BJ (cell line): ENCODE results near the gene OPTN. TPM values are rescaled to one million over a fixed set of nuclear protein-coding genes. Genes with fewer than 3 reads are reported as not detected.

Experiments used
- CTCF ChIA-PET: fragments of 350-600 bp; formaldehyde crosslinking; extraction: SDS; loops from one replicate; lab custom pipeline; 2021; ENCODE audit warnings: antibody characterized with exemption, inconsistent platforms; lab: Yijun Ruan, JAX
- POLR2A ChIA-PET: fragments of 300-600 bp; sonication (Branson Sonifier 250); formaldehyde crosslinking; extraction: SDS; loops from one replicate; lab custom pipeline; 2021; ENCODE audit warnings: antibody characterized with exemption; lab: Charles Lee
- DNase-seq: peaks from one replicate; pipeline ENCODE4 v3.0.0-alpha.2; 2011; ENCODE audit warnings: low read depth
- H3K27me3 ChIP-seq: 2 replicates; pipeline ENCODE4 v1.6.0; 2011; ENCODE audit warnings: low read length; ENCODE audit not compliant: control insufficient read depth, insufficient read depth
- H3K36me3 ChIP-seq: 2 replicates; pipeline ENCODE4 v1.5.1; 2011; ENCODE audit warnings: low read length; ENCODE audit not compliant: control insufficient read depth, insufficient read depth
- H3K4me3 ChIP-seq: 2 replicates; pipeline ENCODE4 v1.5.1; 2011; ENCODE audit warnings: low read depth, mild to moderate bottlenecking, control low read depth, low read length
- polyA plus RNA-seq: library from polyadenylated mRNA; depleted of rRNA; stranded (reverse); fragments of >200 nt; gene quantifications from 2 replicates; pipeline ENCODE4 v1.2.3, GENCODE V29; 2011
- TF ChIP-seq, protein P1 (sequence below): IDR thresholded peaks from 2 replicates; pipeline ENCODE4 v1.5.1; 2011; ENCODE audit warnings: low read depth, mild to moderate bottlenecking, control low read depth, inconsistent platforms, low read length, moderate library complexity; ENCODE audit not compliant: insufficient read depth

The OPTN gene
- polyA plus RNA-seq, 1 experiment, result 58.0 TPM

DNA sequence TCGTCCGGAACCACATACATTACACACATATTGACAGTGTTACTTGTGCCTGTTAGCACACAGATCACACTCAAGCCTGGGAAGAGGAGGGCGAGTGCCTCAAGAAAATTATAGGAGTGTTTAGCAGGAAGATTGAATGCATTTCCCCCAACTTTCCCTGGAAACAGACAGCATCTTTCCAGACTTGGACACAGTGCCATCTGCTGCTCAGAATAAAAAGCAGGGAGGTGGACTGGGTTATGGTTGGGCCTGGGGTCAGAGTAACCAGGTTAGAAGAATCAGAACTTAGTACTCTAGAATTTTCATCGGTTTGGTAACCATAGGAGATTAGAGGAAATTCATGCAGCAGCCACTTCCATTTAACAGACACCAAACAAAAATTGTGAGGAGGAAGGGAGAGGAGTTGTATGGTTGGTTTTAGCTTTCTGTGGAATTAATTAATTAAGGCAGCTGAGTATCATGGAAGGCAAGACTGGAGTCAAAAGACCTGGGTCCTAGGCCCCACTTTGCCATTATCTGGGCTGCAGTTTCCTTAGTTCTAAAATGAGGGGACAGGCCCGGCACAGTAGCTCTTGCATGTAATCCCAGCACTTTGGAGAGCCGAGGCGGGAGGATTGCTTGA is 43.4 kb upstream of the OPTN start:
- H3K36me3 ChIP-seq, result no peaks in the 10 kb centered on the region
- TF ChIP-seq, protein P1, sequence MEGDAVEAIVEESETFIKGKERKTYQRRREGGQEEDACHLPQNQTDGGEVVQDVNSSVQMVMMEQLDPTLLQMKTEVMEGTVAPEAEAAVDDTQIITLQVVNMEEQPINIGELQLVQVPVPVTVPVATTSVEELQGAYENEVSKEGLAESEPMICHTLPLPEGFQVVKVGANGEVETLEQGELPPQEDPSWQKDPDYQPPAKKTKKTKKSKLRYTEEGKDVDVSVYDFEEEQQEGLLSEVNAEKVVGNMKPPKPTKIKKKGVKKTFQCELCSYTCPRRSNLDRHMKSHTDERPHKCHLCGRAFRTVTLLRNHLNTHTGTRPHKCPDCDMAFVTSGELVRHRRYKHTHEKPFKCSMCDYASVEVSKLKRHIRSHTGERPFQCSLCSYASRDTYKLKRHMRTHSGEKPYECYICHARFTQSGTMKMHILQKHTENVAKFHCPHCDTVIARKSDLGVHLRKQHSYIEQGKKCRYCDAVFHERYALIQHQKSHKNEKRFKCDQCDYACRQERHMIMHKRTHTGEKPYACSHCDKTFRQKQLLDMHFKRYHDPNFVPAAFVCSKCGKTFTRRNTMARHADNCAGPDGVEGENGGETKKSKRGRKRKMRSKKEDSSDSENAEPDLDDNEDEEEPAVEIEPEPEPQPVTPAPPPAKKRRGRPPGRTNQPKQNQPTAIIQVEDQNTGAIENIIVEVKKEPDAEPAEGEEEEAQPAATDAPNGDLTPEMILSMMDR, result peak; percentile 16; the same call in 1 of the 2 replicates
- POLR2A ChIA-PET, result no interaction called here
- DNase-seq, result no peak
- no peak overlapping the region for H3K4me3 ChIP-seq
- CTCF ChIA-PET, result interaction anchor here (0.5 to 1.6 kb wide), 2 partner anchors 10 to 18 kb away, joined by 3 to 5 read pairs; no protein-coding TSS in a partner anchor
- H3K27me3 ChIP-seq, result no peaks in the 10 kb centered on the region

DNA sequence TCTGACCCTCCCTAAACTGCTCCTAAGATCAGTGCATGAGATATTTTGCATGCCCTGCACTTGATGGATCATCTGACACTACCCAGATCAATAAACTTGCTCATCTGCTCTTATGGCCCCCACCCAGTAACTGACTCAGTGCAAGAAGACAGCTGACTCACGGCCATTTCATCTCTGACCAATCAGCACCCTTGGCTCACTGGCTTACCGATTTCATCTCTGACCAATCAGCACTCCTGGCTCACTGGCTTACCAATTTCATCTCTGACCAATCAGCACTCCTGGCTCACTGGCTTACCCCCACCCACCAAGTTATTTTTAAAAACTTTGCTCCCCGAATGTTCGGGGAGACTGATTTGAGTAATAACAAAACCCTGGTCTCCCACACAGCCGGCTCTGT is 37.2 kb upstream of the OPTN start:
- Histone ChIP-seq H3K36me3 (no peaks in the 10 kb centered on the region), H3K27me3 (no peaks in the 10 kb centered on the region), H3K4me3 (no peak overlapping the region)
- DNase-seq, result no peak
- CTCF ChIA-PET, result no interaction called here
- POLR2A ChIA-PET, result no interaction called here
- TF ChIP-seq, protein P1, result no peak

DNA sequence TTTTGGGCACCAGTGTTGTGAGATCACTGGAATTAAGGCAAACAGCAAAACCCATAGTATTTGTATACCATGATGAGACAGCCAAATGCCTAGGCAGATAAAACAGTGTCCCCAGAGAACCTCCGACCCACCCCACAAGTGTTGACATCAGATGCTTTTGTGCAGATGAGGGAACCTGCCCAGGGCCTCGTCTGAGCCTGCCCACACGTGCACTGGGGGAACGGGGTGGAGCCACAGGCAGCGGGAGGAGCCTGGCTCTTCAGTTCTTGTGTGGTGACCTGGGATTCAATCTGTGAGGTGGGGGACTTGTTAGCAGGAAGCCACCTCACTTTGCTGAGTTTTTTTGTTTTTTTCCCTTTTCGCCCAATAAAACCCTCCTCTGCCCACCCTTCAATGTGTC is 33.4 kb upstream of the OPTN start:
- POLR2A ChIA-PET, result no interaction called here
- no peak overlapping the region for H3K4me3 ChIP-seq
- DNase-seq, result no peak
- TF ChIP-seq, protein P1, result no peak
- CTCF ChIA-PET, result interaction anchor here (3.3 kb wide), 1 partner anchor 8 kb away, joined by 27 read pairs; no protein-coding TSS in a partner anchor
- H3K36me3 ChIP-seq, result no peaks in the 10 kb centered on the region
- no peaks in the 10 kb centered on the region for H3K27me3 ChIP-seq

DNA sequence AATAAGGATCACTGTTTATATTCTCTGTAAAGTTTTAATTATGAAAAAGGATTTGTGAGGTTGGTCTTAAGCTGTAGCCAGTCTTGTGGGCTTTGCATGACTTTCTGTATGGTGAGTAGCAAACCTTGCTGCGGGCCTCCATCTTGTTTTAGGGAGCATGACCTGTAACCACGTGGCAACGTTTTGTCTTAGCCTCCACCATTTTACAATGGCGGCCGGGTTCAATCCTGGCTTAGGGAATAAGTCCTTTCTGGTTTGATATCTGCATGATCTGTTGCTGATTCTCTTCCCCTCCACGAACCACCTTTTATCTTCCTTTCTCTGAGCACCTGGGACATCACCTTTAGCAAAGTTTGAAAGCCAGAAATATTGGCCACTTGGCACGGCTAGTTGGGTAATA is 32.5 kb upstream of the OPTN start:
- ChIA-PET POLR2A (no interaction called here), CTCF (no interaction called here)
- H3K27me3 ChIP-seq, result no peaks in the 10 kb centered on the region
- H3K4me3 ChIP-seq, result no peak overlapping the region
- no peaks in the 10 kb centered on the region for H3K36me3 ChIP-seq
- TF ChIP-seq, protein P1, result no peak
- no peak for DNase-seq

DNA sequence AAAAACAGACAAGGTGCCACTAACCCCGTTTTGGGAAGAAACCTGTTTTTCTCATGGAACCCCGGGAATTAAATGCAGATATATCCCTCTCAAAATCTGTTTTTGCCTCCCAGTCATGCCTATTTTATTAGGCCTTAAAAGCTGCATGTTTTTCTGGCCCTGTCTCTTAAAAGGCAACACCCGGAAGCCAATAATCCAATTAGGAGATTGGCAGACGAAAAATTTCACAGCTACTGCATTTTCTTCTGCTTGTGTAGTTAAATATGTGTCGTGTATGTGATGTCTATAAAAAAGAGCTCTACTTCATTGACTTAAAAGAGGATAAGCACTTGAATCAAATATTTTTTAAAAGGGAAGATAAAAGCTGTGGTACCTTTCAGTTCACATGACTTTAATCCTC is 31.9 kb upstream of the OPTN start:
- TF ChIP-seq, protein P1, result no peak
- DNase-seq, result no peak
- POLR2A ChIA-PET, result no interaction called here
- H3K36me3 ChIP-seq, result no peaks in the 10 kb centered on the region
- H3K27me3 ChIP-seq, result no peaks in the 10 kb centered on the region
- CTCF ChIA-PET, result no interaction called here
- no peak overlapping the region for H3K4me3 ChIP-seq
